ENCODE data around the gene STX19. TPM values are rescaled to one million over a fixed set of nuclear protein-coding genes. Genes with fewer than 3 reads are reported as not detected.

Gene STX19
- total RNA-seq, 4 donors from 2014 or later, result 4.9 to 23.5 (median 11.7) TPM

- H3K4me1 ChIP-seq, result peaks cover 13 to 57% (median 23%) of the 10 kb centered on the region in 4 donors
- no peak for DNase-seq
- H3K27ac ChIP-seq, result no peak overlapping the region
- 14 to 46% methylated on average over 1 of the region's 1 CpG for WGBS, 2 donors (ENCODE audit: low coverage in 1 of 2)
- no peaks in the 10 kb centered on the region for H3K27me3 ChIP-seq
- H3K4me3 ChIP-seq, result peak overlapping the region in 1 of 4 donors; percentile 3
- intact Hi-C loops (cut with DNase I; ENCODE audit: low total_unique reads) (loop anchor here (5.0 kb wide), 1 partner anchor 63 kb away; no protein-coding TSS in a partner anchor), in situ Hi-C loops (cut with MboI; ENCODE audit: low pct_ligation_motif_present in 1 of 4, low pct_unique_long_range_greater_than_20kb in 1 of 4, low sequenced_read_pairs in 3 of 4) (loop anchor here in 1 of 4 donors (10.0 kb wide), 1 partner anchor 90 kb away; the partner anchor contains the start of gene PROS1)
- no peak for TF ChIP-seq EP300 (IDR thresholded peaks at IDR 0.05; ENCODE audit: low read depth)
- TF ChIP-seq POLR2AphosphoS5 (IDR thresholded peaks at IDR 0.05), result no peak
- no peak for TF ChIP-seq CTCF (IDR thresholded peaks at IDR 0.05)
- TF ChIP-seq POLR2A (IDR thresholded peaks at IDR 0.05), result no peak
- H3K9me3 ChIP-seq, result no peaks in the 10 kb centered on the region
- no peaks in the 10 kb centered on the region for H3K36me3 ChIP-seq
Observed at GRCh38 chr3:94065122-94065521, 36.7 kb upstream of the STX19 start.

- Histone ChIP-seq H3K4me1 (peaks cover 13 to 57% (median 23%) of the 10 kb centered on the region in 4 donors), H3K27ac (peak overlapping the region; percentile 91 to 99 (median 98)), H3K36me3 (no peaks in the 10 kb centered on the region), H3K9me3 (no peaks in the 10 kb centered on the region), H3K4me3 (peak overlapping the region in 1 of 4 donors; percentile 94), H3K27me3 (no peaks in the 10 kb centered on the region)
- DNase-seq, result no peak
- TF ChIP-seq CTCF (IDR thresholded peaks at IDR 0.05) (no peak), POLR2AphosphoS5 (IDR thresholded peaks at IDR 0.05) (peak in 1 of 3 donors; percentile 51)
- intact Hi-C loops (cut with DNase I; ENCODE audit: low total_unique reads), result no loop called here
- 61 to 70% methylated on average over 6 of the region's 6 CpGs for WGBS, 2 donors (ENCODE audit: low coverage in 1 of 2)
- in situ Hi-C loops (cut with MboI; ENCODE audit: low pct_ligation_motif_present in 1 of 4, low pct_unique_long_range_greater_than_20kb in 1 of 4, low sequenced_read_pairs in 3 of 4), result loop anchor here in 1 of 4 donors (10.0 kb wide), 1 partner anchor 90 kb away; the partner anchor contains the start of gene PROS1
Observed at GRCh38 chr3:94064243-94064860, 36.0 kb upstream of the STX19 start.

DNA sequence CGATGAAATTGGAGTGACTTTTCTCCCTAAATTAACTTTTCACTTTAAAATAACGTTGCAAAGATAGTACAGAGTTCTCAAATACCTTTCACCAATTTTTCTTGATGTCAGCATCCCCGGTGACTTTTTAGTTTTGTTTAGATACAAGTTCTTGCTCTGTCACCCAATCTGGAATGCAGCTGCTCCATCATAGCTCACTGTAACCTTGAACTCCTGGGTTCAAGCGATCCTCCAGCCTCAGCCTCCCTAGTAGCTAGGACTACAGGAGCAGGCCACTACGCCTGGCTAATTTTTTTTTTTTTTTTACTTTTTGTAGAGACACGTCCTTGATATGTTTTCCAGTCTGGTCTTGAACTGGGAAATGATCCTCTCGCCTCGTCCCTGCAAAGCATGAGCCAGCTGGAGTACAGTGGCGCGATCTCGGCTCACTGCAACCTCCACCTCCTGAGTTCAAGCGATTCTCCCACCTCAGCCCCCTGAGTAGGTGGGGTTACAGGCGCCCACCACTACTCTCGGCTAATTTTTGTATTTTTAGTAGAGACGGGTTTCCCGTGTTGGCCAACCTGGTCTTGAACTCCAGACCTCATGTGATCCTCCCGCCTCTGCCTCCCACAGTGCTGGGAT lies 35.2 kb upstream of the STX19 start:
- no peaks in the 10 kb centered on the region for H3K27me3 ChIP-seq
- in situ Hi-C loops (cut with MboI; ENCODE audit: low pct_ligation_motif_present in 1 of 4, low pct_unique_long_range_greater_than_20kb in 1 of 4, low sequenced_read_pairs in 3 of 4) (loop anchor here in 1 of 4 donors (10.0 kb wide), 1 partner anchor 89 kb away; the partner anchor contains the start of gene PROS1), intact Hi-C loops (cut with DNase I; ENCODE audit: low total_unique reads) (no loop called here)
- peak overlapping the region; percentile 91 to 99 (median 98) for H3K27ac ChIP-seq
- no peak for TF ChIP-seq POLR2A (IDR thresholded peaks at IDR 0.05)
- TF ChIP-seq CTCF (IDR thresholded peaks at IDR 0.05), result no peak
- no peak for TF ChIP-seq POLR2AphosphoS5 (IDR thresholded peaks at IDR 0.05)
- no peak for TF ChIP-seq EP300 (IDR thresholded peaks at IDR 0.05; ENCODE audit: low read depth)
- peaks cover 13 to 52% (median 23%) of the 10 kb centered on the region in 4 donors for H3K4me1 ChIP-seq
- H3K36me3 ChIP-seq, result no peaks in the 10 kb centered on the region
- DNase-seq, result no peak
- 22 to 51% methylated on average over 11 to 17 of the region's 17 CpGs for WGBS, 2 donors (ENCODE audit: low coverage in 1 of 2)
- peak overlapping the region; percentile 52 to 94 (median 80) for H3K4me3 ChIP-seq
- H3K9me3 ChIP-seq, result no peaks in the 10 kb centered on the region

All from transverse colon (tissue), 4 donors.